Gastrocnemius medialis (tissue), 4 donors: ENCODE results near the gene KCTD12. TPM values are rescaled to one million over a fixed set of nuclear protein-coding genes. Genes with fewer than 3 reads are reported as not detected.

Experiments
- ATAC-seq, 2 donors: fragments of 150-250 bp; one replicate each; pipeline ENCODE4 v1.9.1; 2016
- DNase-seq, 2 donors: peaks; one replicate each; pipeline ENCODE4 v3.0.0-alpha.2; 2019
- H3K27ac ChIP-seq, 4 donors: fragments of 200-600 bp; sonication (generic); 1 replicate in 1 of 4; 2 replicates in 3 of 4; pipeline ENCODE4 v1.5.1; 2016 to 2018; ENCODE audit warnings: mild to moderate bottlenecking in 2 of 4, moderate library complexity in 1 of 4
- H3K27me3 ChIP-seq, 3 donors: fragments of 200-600 bp; sonication (generic) in 2 of 3; 1 replicate in 1 of 3; 2 replicates in 2 of 3; pipeline versions ENCODE4 v1.5.1 to v1.6.0; 2016 to 2019; ENCODE audit warnings: mild to moderate bottlenecking in 1 of 3, moderate library complexity in 1 of 3
- H3K36me3 ChIP-seq, 2 donors: fragments of 200-600 bp; sonication (generic) in 1 of 2; one replicate each; pipeline ENCODE4 v1.5.1; 2017 to 2018
- H3K4me1 ChIP-seq, 2 donors: fragments of 200-600 bp; sonication (generic) in 1 of 2; one replicate each; pipeline ENCODE4 v1.5.1; 2016 to 2017; ENCODE audit warnings: mild to moderate bottlenecking in 2 of 2
- H3K4me3 ChIP-seq, 4 donors: fragments of 200-600 bp; sonication (generic) in 3 of 4; 1 replicate in 1 of 4; 2 replicates in 3 of 4; pipeline ENCODE4 v1.5.1; 2016 to 2019; ENCODE audit warnings: mild to moderate bottlenecking in 2 of 4
- H3K9me3 ChIP-seq, 3 donors: fragments of 200-600 bp; sonication (generic) in 2 of 3; 1 replicate in 1 of 3; 2 replicates in 2 of 3; pipeline ENCODE4 v1.5.1; 2016 to 2019
- CTCF ChIP-seq, 5 experiments: fragments of 450-650 bp in 3 of 5; fragments of 200-600 bp in 2 of 5; sonication (generic) in 2 of 5; IDR thresholded peaks in 4 of 5; conservative IDR thresholded peaks in 1 of 5; 1 replicate in 4 of 5; 2 replicates in 1 of 5; pipeline ENCODE4 v1.5.1; 2016 to 2019; ENCODE audit warnings: antibody characterized with exemption in 5 of 5, mild to moderate bottlenecking in 3 of 5, moderate library complexity in 3 of 5
- POLR2A ChIP-seq, 2 donors: fragments of 450-650 bp; IDR thresholded peaks; one replicate each; pipeline ENCODE4 v1.6.1; 2017; ENCODE audit warnings: antibody characterized with exemption in 2 of 2, mild to moderate bottlenecking in 2 of 2, moderate library complexity in 2 of 2
- in situ Hi-C, 4 donors: fragments of 200-750 bp; cut with MboI; loops; one replicate each; pipeline versions ENCODE4 v1.15.0 to v1.8.0; 2017; ENCODE audit warnings: low sequenced_read_pairs in 4 of 4
- intact Hi-C: fragments of 100-400 bp; cut with DNase I; formaldehyde crosslinking; loops from one replicate; pipeline ENCODE4 v1.15.1; 2023; ENCODE audit warnings: low total_unique reads
- total RNA-seq, 4 donors: library from RNA; depleted of rRNA; stranded (reverse); fragments of >200 nt; gene quantifications; one replicate each; pipeline versions ENCODE4 v1.1.0 to v1.2.3, GENCODE V29; 2016

The KCTD12 gene
- total RNA-seq, 4 donors from 2014 or later = 17.3 to 35.9 (median 27.1) TPM

- no peak overlapping the region for H3K27ac ChIP-seq
- DNase-seq = no peak
- in situ Hi-C loops (no loop called here), intact Hi-C loops (no loop called here)
- peaks cover 0 to 16% of the 10 kb centered on the region in 2 donors for H3K4me1 ChIP-seq
- no peak for ATAC-seq
- H3K27me3 ChIP-seq = no peaks in the 10 kb centered on the region
- no peaks in the 10 kb centered on the region for H3K36me3 ChIP-seq
- no peak for TF ChIP-seq POLR2A (IDR thresholded peaks at IDR 0.05)
- no peak for TF ChIP-seq CTCF (IDR thresholded peaks at IDR 0.05 in 4 of 5, conservative IDR thresholded peaks at IDR 0.05 in 1 of 5)
- no peak overlapping the region for H3K4me3 ChIP-seq
- H3K9me3 ChIP-seq = no peaks in the 10 kb centered on the region
Measured at GRCh38 chr13:76863022-76863421, 23.2 kb downstream of the KCTD12 start.

- no peak for ATAC-seq
- intact Hi-C loops (no loop called here), in situ Hi-C loops (no loop called here)
- Histone ChIP-seq H3K4me1 (peaks cover 0 to 16% of the 10 kb centered on the region in 2 donors), H3K36me3 (no peaks in the 10 kb centered on the region), H3K27ac (no peak overlapping the region), H3K27me3 (no peaks in the 10 kb centered on the region), H3K4me3 (no peak overlapping the region), H3K9me3 (no peaks in the 10 kb centered on the region)
- no peak for DNase-seq
- TF ChIP-seq POLR2A (IDR thresholded peaks at IDR 0.05) (no peak), CTCF (IDR thresholded peaks at IDR 0.05 in 4 of 5, conservative IDR thresholded peaks at IDR 0.05 in 1 of 5) (no peak)
Measured at GRCh38 chr13:76861859-76862258, 24.3 kb downstream of the KCTD12 start.

- no peaks in the 10 kb centered on the region for H3K9me3 ChIP-seq
- DNase-seq = no peak
- H3K4me1 ChIP-seq = peaks cover 0 to 16% of the 10 kb centered on the region in 2 donors
- H3K36me3 ChIP-seq = no peaks in the 10 kb centered on the region
- in situ Hi-C loops (no loop called here), intact Hi-C loops (no loop called here)
- no peaks in the 10 kb centered on the region for H3K27me3 ChIP-seq
- H3K27ac ChIP-seq = no peak overlapping the region
- no peak overlapping the region for H3K4me3 ChIP-seq
- no peak for ATAC-seq
- TF ChIP-seq CTCF (IDR thresholded peaks at IDR 0.05 in 4 of 5, conservative IDR thresholded peaks at IDR 0.05 in 1 of 5) (no peak), POLR2A (IDR thresholded peaks at IDR 0.05) (no peak)
Measured at GRCh38 chr13:76860706-76861105, 25.5 kb downstream of the KCTD12 start.

- no peaks in the 10 kb centered on the region for H3K9me3 ChIP-seq
- DNase-seq (no peak), ATAC-seq (no peak)
- intact Hi-C loops (no loop called here), in situ Hi-C loops (no loop called here)
- H3K4me1 ChIP-seq = no peaks in the 10 kb centered on the region
- no peaks in the 10 kb centered on the region for H3K36me3 ChIP-seq
- no peak overlapping the region for H3K27ac ChIP-seq
- H3K27me3 ChIP-seq = no peaks in the 10 kb centered on the region
- H3K4me3 ChIP-seq = no peak overlapping the region
- TF ChIP-seq POLR2A (IDR thresholded peaks at IDR 0.05) (no peak), CTCF (IDR thresholded peaks at IDR 0.05 in 4 of 5, conservative IDR thresholded peaks at IDR 0.05 in 1 of 5) (no peak)
Measured at GRCh38 chr13:76854894-76855293, 31.3 kb downstream of the KCTD12 start.

GRCh38 chr13:76853921-76854608, 32.1 kb downstream of the KCTD12 start:
- H3K9me3 ChIP-seq = no peaks in the 10 kb centered on the region
- DNase-seq = no peak
- H3K27me3 ChIP-seq = no peaks in the 10 kb centered on the region
- in situ Hi-C loops = no loop called here
- H3K4me1 ChIP-seq = no peaks in the 10 kb centered on the region
- ATAC-seq = no peak
- H3K36me3 ChIP-seq = no peaks in the 10 kb centered on the region
- TF ChIP-seq POLR2A (IDR thresholded peaks at IDR 0.05) = no peak
- intact Hi-C loops = no loop called here
- no peak overlapping the region for H3K27ac ChIP-seq
- H3K4me3 ChIP-seq = no peak overlapping the region
